ENCODE data around the gene GMDS.

GRCh38 chr6:1747531-1747930, 497.9 kb downstream of the GMDS start:
- TF ChIP-seq CTCF (IDR thresholded peaks at IDR 0.05) (no peak), EP300 (IDR thresholded peaks at IDR 0.05; ENCODE audit: borderline replicate concordance in 1 of 2, low read depth in 1 of 2, low read length in 1 of 2) (no peak)

All from SK-N-SH (cell line).